Measurements from ENCODE around the gene ACSS1.

Gene ACSS1

DNA sequence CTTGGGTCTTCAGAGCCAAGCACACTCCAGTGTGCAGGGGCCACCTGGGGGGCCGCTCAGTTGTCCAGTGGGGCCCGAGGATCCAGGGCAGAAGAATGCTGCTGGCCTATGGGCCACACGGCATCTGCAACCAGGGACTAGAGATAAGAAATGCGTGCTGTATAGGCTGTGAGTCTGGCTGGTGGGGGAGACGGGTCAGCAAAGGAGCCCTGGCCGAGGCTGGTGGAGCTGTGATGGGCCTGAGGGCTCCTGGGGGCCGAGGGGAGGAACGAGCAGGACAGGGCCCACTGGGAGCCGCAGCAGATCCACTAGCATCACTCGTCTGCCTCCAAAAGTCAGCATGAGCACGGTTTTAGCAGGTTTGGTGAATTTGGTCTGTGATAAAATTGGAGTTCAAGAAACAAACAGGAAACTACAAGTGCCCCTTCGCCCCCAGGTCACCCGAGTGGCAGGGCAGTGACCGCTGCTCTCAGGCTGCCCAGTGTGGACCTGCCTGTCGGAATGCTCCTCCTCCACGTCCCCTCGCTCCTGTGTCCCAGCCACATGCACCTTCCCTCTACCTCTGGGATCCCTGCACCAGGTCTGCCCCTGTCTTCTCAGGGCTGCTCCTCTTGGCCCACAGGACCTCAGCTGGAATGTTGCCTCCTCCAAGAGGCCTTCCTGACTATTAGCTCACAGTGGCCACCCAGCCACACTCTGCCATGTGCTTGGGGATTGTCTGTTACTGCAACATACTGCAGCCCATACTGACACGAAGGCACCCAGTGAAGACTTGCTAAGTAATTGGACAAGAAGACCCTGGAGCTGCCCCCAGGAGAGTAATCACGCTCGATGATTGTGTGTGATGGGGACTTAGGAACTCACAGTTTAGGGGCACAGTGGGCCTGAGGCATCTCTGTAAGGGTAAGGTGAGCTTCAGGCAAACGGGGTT is 10.9 kb downstream of the ACSS1 start:
- no peaks in the 10 kb centered on the region for H3K9me3 ChIP-seq (ENCODE audit: control insufficient read depth, low read length)
- no peak overlapping the region for H3K4me3 ChIP-seq (ENCODE audit: low read depth, low read length)
- H3K79me2 ChIP-seq, result peaks cover 32% of the 10 kb centered on the region
- no peak overlapping the region for H3K9ac ChIP-seq
- no peaks in the 10 kb centered on the region for H3K36me3 ChIP-seq (ENCODE audit: control insufficient read depth, insufficient read depth, low read length)
- no peaks in the 10 kb centered on the region for H3K4me1 ChIP-seq
- no peaks in the 10 kb centered on the region for H3K27me3 ChIP-seq (ENCODE audit: control insufficient read depth, insufficient read depth, low read length)
- H2AFZ ChIP-seq, result no peak overlapping the region
- TF ChIP-seq, protein P1, sequence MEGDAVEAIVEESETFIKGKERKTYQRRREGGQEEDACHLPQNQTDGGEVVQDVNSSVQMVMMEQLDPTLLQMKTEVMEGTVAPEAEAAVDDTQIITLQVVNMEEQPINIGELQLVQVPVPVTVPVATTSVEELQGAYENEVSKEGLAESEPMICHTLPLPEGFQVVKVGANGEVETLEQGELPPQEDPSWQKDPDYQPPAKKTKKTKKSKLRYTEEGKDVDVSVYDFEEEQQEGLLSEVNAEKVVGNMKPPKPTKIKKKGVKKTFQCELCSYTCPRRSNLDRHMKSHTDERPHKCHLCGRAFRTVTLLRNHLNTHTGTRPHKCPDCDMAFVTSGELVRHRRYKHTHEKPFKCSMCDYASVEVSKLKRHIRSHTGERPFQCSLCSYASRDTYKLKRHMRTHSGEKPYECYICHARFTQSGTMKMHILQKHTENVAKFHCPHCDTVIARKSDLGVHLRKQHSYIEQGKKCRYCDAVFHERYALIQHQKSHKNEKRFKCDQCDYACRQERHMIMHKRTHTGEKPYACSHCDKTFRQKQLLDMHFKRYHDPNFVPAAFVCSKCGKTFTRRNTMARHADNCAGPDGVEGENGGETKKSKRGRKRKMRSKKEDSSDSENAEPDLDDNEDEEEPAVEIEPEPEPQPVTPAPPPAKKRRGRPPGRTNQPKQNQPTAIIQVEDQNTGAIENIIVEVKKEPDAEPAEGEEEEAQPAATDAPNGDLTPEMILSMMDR (IDR thresholded peaks at IDR 0.05), result no peak
- H3K4me2 ChIP-seq (ENCODE audit: low read length), result no peak overlapping the region
- no peak overlapping the region for H3K27ac ChIP-seq

DNA sequence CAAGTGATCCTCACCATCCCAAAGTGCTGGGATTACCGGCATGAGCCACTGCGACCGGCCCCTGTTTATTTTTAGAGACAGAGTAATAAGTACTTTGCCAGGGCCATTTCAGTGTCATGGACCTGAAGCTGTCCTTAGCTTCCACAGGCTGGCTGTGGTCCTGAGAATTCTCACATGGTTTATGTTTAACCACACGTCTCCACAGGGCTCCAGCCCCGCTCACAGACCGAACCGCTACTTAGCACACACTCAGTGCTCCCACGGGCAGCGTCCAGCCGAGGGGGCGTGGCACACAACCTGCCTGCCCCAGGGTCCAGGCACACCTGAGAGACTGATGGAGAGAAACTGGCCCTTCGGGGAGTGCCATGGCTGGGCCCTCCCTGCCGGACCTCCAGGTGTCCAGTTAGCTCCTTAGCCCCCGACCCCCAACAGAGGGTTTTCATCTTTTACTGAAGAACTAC is 11.7 kb downstream of the ACSS1 start:
- TF ChIP-seq, protein P1 (IDR thresholded peaks at IDR 0.05), result no peak
- Histone ChIP-seq H3K36me3 (ENCODE audit: control insufficient read depth, insufficient read depth, low read length) (no peaks in the 10 kb centered on the region), H3K27ac (no peak overlapping the region), H3K4me1 (no peaks in the 10 kb centered on the region), H3K27me3 (ENCODE audit: control insufficient read depth, insufficient read depth, low read length) (no peaks in the 10 kb centered on the region), H2AFZ (no peak overlapping the region), H3K9me3 (ENCODE audit: control insufficient read depth, low read length) (no peaks in the 10 kb centered on the region), H3K4me2 (ENCODE audit: low read length) (no peak overlapping the region), H3K9ac (no peak overlapping the region), H3K79me2 (peaks cover 24% of the 10 kb centered on the region), H3K4me3 (ENCODE audit: low read depth, low read length) (no peak overlapping the region)

DNA sequence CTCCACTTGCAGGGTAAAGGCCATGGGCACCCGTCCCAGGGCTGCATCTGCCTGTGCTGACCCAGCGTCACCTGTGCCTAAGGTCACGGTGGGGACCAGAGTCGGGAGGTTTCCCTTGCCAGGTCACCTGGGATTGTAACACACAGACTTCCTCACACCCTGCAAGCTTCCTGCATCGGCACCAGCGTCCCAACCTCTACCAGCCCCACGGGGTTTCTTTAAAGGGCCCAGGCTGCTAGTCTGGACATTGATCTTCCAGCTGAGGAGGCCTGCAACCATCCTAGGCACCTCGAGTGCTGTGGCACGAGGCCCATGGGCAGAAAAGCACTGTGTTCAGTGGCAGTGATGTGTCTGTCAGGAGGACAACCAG is 12.6 kb downstream of the ACSS1 start:
- no peaks in the 10 kb centered on the region for H3K9me3 ChIP-seq (ENCODE audit: control insufficient read depth, low read length)
- H3K27ac ChIP-seq, result no peak overlapping the region
- peaks cover 17% of the 10 kb centered on the region for H3K79me2 ChIP-seq
- H3K36me3 ChIP-seq (ENCODE audit: control insufficient read depth, insufficient read depth, low read length), result no peaks in the 10 kb centered on the region
- H3K27me3 ChIP-seq (ENCODE audit: control insufficient read depth, insufficient read depth, low read length), result no peaks in the 10 kb centered on the region
- H3K4me1 ChIP-seq, result peaks cover 3% of the 10 kb centered on the region
- TF ChIP-seq, protein P1 (IDR thresholded peaks at IDR 0.05), result no peak
- H2AFZ ChIP-seq, result no peak overlapping the region
- no peak overlapping the region for H3K4me3 ChIP-seq (ENCODE audit: low read depth, low read length)
- H3K4me2 ChIP-seq (ENCODE audit: low read length), result no peak overlapping the region
- H3K9ac ChIP-seq, result no peak overlapping the region

DNA sequence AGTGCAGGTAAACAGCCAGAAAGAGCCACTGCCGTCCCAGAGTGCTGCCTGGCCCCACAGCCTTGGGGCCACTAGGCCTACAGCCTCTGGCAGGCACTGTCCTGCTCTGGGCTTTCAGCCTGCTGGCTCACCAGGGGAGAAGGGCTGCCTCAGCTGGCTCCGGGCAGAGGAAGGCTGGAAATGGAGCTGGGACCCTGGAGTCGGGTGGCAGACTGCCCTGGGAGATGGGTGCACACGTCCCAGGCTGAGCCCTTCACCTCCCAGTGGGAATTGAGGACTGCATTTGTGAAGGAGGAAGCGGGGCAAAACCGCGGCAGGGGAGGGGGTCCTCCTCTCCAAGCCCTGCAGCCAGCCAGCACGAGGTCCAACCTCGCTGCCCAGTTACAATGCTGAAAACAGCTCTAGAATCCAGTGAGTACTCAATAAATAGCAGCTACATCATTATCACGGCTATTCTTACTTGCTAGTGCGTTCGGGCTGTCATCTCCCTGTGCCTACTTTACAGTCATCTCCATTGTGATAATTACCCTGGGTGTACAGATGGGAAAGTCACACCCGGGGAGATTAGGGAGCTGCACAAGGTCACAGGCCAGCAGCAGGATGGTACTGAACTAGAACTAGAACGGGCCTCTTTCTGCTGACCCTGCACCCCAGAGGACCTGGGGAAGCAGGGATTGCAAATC is 13.1 kb downstream of the ACSS1 start:
- no peak overlapping the region for H3K4me3 ChIP-seq (ENCODE audit: low read depth, low read length)
- no peaks in the 10 kb centered on the region for H3K9me3 ChIP-seq (ENCODE audit: control insufficient read depth, low read length)
- H3K27ac ChIP-seq, result no peak overlapping the region
- no peak overlapping the region for H2AFZ ChIP-seq
- H3K9ac ChIP-seq, result no peak overlapping the region
- peaks cover 13% of the 10 kb centered on the region for H3K79me2 ChIP-seq
- TF ChIP-seq, protein P1 (IDR thresholded peaks at IDR 0.05), result no peak
- H3K27me3 ChIP-seq (ENCODE audit: control insufficient read depth, insufficient read depth, low read length), result no peaks in the 10 kb centered on the region
- no peaks in the 10 kb centered on the region for H3K36me3 ChIP-seq (ENCODE audit: control insufficient read depth, insufficient read depth, low read length)
- no peak overlapping the region for H3K4me2 ChIP-seq (ENCODE audit: low read length)
- H3K4me1 ChIP-seq, result peaks cover 8% of the 10 kb centered on the region
